ENCODE results near the gene NDUFA12. TPM values are rescaled to one million over a fixed set of nuclear protein-coding genes. Genes with fewer than 3 reads are reported as not detected.

NDUFA12 gene
- total RNA-seq, 1 experiment from 2014 or later: 413 TPM

DNA sequence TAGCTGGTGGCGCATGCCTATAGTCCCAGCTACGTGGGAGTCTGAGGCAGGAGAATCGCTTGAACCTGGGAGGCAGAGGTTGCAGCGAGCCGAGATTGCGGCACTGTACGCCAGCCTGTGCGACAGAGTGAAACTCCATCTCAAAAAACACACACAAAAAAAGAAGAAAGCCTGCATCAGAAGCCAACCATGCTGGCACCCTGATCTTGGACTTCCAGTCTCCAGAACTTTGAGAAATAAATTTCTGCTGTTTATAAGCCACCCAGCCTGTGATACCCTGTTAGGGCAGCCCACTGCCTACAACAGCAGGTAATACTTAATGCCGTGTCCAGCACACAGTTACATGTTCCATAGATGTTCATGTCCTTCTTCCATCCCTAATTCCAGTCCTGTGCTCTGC is 62.7 kb downstream of the NDUFA12 start:
- DNase-seq (ENCODE audit: low spot score): no peak

DNA sequence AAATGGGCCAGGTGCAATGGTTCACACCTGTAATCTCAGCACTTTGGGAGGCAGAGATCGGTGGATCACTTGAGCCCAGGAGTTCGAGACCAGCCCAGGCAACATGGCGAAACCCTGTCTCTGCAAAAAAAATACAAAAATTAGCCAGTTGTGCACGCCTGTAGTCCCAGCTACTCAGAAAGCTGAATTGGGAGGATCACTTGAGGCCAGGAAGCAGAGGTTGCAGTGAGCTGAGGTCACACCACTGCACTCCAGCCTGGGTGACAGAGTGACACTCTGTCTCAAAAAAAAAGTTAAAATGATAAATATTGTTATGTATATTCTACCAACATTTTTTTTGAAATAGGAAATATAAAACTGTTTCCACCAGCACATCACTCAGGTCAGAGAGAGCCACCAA is 64.9 kb downstream of the NDUFA12 start:
- no peak for DNase-seq (ENCODE audit: low spot score)

- no peak for DNase-seq (ENCODE audit: low spot score)
Measured at GRCh38 chr12:94930772-94931171, 72.7 kb downstream of the NDUFA12 start.

GRCh38 chr12:94930216-94930654 is 73.3 kb downstream of the NDUFA12 start:
- no peak for DNase-seq (ENCODE audit: low spot score)

DNA sequence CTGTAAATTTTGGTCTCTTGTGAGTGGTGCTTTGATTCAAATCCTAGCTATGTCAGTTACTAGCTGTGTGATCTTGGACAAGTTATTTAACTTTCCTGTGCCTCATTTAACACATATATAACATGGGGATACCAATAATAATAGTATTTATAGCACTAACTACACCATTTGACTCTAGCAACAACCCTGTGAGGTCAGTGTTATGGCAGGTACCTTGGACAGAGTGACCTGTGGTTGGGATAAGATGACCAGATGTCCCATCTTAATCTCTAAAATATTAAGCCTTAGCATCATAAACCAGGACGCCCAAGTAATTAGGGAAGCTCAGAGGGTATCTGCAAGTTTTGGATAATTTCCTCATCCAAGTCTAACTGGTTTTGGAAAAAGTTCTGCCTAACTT is 73.7 kb downstream of the NDUFA12 start:
- no peak for DNase-seq (ENCODE audit: low spot score)

GRCh38 chr12:94925729-94926128 is 77.8 kb downstream of the NDUFA12 start:
- no peak for DNase-seq (ENCODE audit: low spot score)

- DNase-seq (ENCODE audit: low spot score): no peak
Measured at GRCh38 chr12:94925206-94925605, 78.3 kb downstream of the NDUFA12 start.

DNA sequence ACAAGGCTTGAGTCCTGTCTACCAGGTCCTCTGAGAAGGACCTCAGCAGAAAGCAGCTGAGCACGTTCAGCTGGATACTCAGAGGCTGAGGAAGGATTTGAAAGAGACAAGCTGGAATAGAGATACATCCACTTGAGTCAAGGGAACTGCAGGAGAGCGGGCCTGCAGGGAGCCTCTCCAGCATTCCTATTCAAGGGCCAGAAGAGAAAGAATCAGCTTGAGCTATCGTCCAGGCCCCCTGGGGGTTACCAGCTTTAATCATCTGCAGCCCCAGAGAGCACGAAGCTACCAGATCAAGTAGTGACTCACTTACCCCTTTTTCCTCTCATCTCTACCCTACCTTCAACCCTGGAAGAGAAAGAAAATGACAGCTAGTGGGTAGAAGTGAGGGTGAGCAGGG is 80.9 kb downstream of the NDUFA12 start:
- DNase-seq (ENCODE audit: low spot score): no peak

Other genes starting within 250 kb of the NDUFA12 start
- gene NR2C1, start 69.9 kb upstream of the NDUFA12 start, total RNA-seq (2014; rRNA removed; shearing (Covaris generic)): 7.6 and 22.0 TPM in 2 replicates
- 6.6 and 8.1 TPM in 2 replicates for gene FGD6, start 213.8 kb upstream of the NDUFA12 start, total RNA-seq (2014; rRNA removed; shearing (Covaris generic))
- gene VEZT, start 214.1 kb upstream of the NDUFA12 start, total RNA-seq (2014; rRNA removed; shearing (Covaris generic)): 71.2 and 89.0 TPM in 2 replicates

Measured in H4 (cell line).